ENCODE measurements around the gene WNT3A.
A peak's percentile ranks its signal among the peaks of the same experiment; 100 is the strongest.
"Not testable (repeated sequence)": the region's sequence is repeated elsewhere in the genome, so short reads cannot be mapped to it uniquely, and the experiment has no call there.

Gene WNT3A

GRCh38 chr1:228015276-228016180 lies 8.7 kb downstream of the WNT3A start:
- ChIA-PET CTCF (no interaction called here), POLR2A (no interaction called here)
- no peak for TF ChIP-seq CTCF (IDR thresholded peaks at IDR 0.05; ENCODE audit: control extremely low read depth, extremely low read depth, low read depth, missing control alignments)
- peak; percentile 14 for DNase-seq (ENCODE audit: extremely low spot score)

GRCh38 chr1:228016181-228016510 lies 9.3 kb downstream of the WNT3A start:
- ChIA-PET CTCF (no interaction called here), POLR2A (no interaction called here)
- peak; percentile 7 for DNase-seq (ENCODE audit: extremely low spot score)
- TF ChIP-seq CTCF (IDR thresholded peaks at IDR 0.05; ENCODE audit: control extremely low read depth, extremely low read depth, low read depth, missing control alignments) = no peak

GRCh38 chr1:228016653-228017355 lies 10.0 kb downstream of the WNT3A start:
- CTCF ChIA-PET = interaction anchor here (0.8 kb wide), 1 partner anchor 17 kb away, joined by 4 read pairs; no protein-coding TSS in a partner anchor
- DNase-seq (ENCODE audit: extremely low spot score) = peak; percentile 11
- TF ChIP-seq CTCF (IDR thresholded peaks at IDR 0.05; ENCODE audit: control extremely low read depth, extremely low read depth, low read depth, missing control alignments) = no peak
- POLR2A ChIA-PET = no interaction called here

GRCh38 chr1:228017356-228018124 lies 10.7 kb downstream of the WNT3A start:
- ChIA-PET POLR2A (no interaction called here), CTCF (interaction anchor here (0.8 kb wide), 1 partner anchor 18 kb away, joined by 4 read pairs; no protein-coding TSS in a partner anchor)
- TF ChIP-seq CTCF (IDR thresholded peaks at IDR 0.05; ENCODE audit: control extremely low read depth, extremely low read depth, low read depth, missing control alignments) = no peak
- peak; percentile 11 for DNase-seq (ENCODE audit: extremely low spot score)

- ChIA-PET CTCF (interaction anchor here (0.6 kb wide), 1 partner anchor 8 kb away, joined by 3 read pairs; no protein-coding TSS in a partner anchor), POLR2A (no interaction called here)
- TF ChIP-seq CTCF (IDR thresholded peaks at IDR 0.05; ENCODE audit: control extremely low read depth, extremely low read depth, low read depth, missing control alignments) = no peak
- no peak for DNase-seq (ENCODE audit: extremely low spot score)
These were observed 11.3 kb downstream of the WNT3A start for GRCh38 chr1:228018125-228018398.

GRCh38 chr1:228018961-228019721 lies 12.3 kb downstream of the WNT3A start:
- DNase-seq (ENCODE audit: extremely low spot score) = peak; percentile 15
- POLR2A ChIA-PET = no interaction called here
- TF ChIP-seq CTCF (IDR thresholded peaks at IDR 0.05; ENCODE audit: control extremely low read depth, extremely low read depth, low read depth, missing control alignments) = no peak
- CTCF ChIA-PET = interaction anchor here (0.6 kb wide), 1 partner anchor 9 kb away, joined by 3 read pairs; no protein-coding TSS in a partner anchor

- POLR2A ChIA-PET, CTCF ChIA-PET: not testable (repeated sequence)
- peak; percentile 8 for DNase-seq (ENCODE audit: extremely low spot score)
These were observed 12.9 kb downstream of the WNT3A start for GRCh38 chr1:228019722-228020083.

All from GM10248 (cell line).